Measurements from ENCODE around the gene LSAMP. TPM values are rescaled to one million over a fixed set of nuclear protein-coding genes. Genes with fewer than 3 reads are reported as not detected.

Gene LSAMP
- total RNA-seq, 4 donors from 2014 or later: 4.3 to 5.2 (median 5.0) TPM

- Histone ChIP-seq H3K4me3 (no peak overlapping the region), H3K9me3 (no peaks in the 10 kb centered on the region), H3K36me3 (no peaks in the 10 kb centered on the region), H3K4me1 (no peaks in the 10 kb centered on the region), H3K27me3 (no peaks in the 10 kb centered on the region), H3K27ac (no peak overlapping the region)
- 89% methylated on average over 1 of the region's 1 CpG for WGBS
- no peak for DNase-seq (ENCODE audit: low spot score in 2 of 2)
- no peak for TF ChIP-seq EP300 (IDR thresholded peaks at IDR 0.05)
- TF ChIP-seq POLR2A (IDR thresholded peaks at IDR 0.05): no peak
- no peak for TF ChIP-seq POLR2AphosphoS5 (IDR thresholded peaks at IDR 0.05)
- no peak for TF ChIP-seq CTCF (IDR thresholded peaks at IDR 0.05)
Measured at GRCh38 chr3:115916866-115917265, 528.4 kb downstream of the LSAMP start.

- WGBS: 91% methylated on average over 1 of the region's 1 CpG
- no peak for TF ChIP-seq CTCF (IDR thresholded peaks at IDR 0.05)
- no peak for TF ChIP-seq POLR2AphosphoS5 (IDR thresholded peaks at IDR 0.05)
- TF ChIP-seq EP300 (IDR thresholded peaks at IDR 0.05): no peak
- no peak for TF ChIP-seq POLR2A (IDR thresholded peaks at IDR 0.05)
- H3K4me1 ChIP-seq: no peaks in the 10 kb centered on the region
Measured at GRCh38 chr3:115915061-115915460, 530.2 kb downstream of the LSAMP start.

GRCh38 chr3:115913069-115913686 is 532.1 kb downstream of the LSAMP start:
- Histone ChIP-seq H3K4me1 (no peaks in the 10 kb centered on the region), H3K27ac (no peak overlapping the region), H3K4me3 (no peak overlapping the region), H3K27me3 (no peaks in the 10 kb centered on the region), H3K36me3 (no peaks in the 10 kb centered on the region), H3K9me3 (no peaks in the 10 kb centered on the region)
- 64% methylated on average over 4 of the region's 4 CpGs for whole genome bisulfite sequencing
- DNase-seq (ENCODE audit: low spot score in 2 of 2): no peak
- TF ChIP-seq POLR2A (IDR thresholded peaks at IDR 0.05) (no peak), CTCF (IDR thresholded peaks at IDR 0.05) (no peak), EP300 (IDR thresholded peaks at IDR 0.05) (no peak), POLR2AphosphoS5 (IDR thresholded peaks at IDR 0.05) (no peak)

More at GRCh38 chr3:115915061-115915460, 530.2 kb downstream of the LSAMP start:
- no peak for DNase-seq (ENCODE audit: low spot score in 2 of 2)
- no peaks in the 10 kb centered on the region for H3K36me3 ChIP-seq
- no peaks in the 10 kb centered on the region for H3K9me3 ChIP-seq
- no peak overlapping the region for H3K27ac ChIP-seq
- no peaks in the 10 kb centered on the region for H3K27me3 ChIP-seq
- no peak overlapping the region for H3K4me3 ChIP-seq

- TF ChIP-seq CTCF (IDR thresholded peaks at IDR 0.05) (no peak), EP300 (IDR thresholded peaks at IDR 0.05) (no peak), POLR2AphosphoS5 (IDR thresholded peaks at IDR 0.05) (no peak), POLR2A (IDR thresholded peaks at IDR 0.05) (no peak)
- H3K27me3 ChIP-seq: no peaks in the 10 kb centered on the region
- no peak overlapping the region for H3K27ac ChIP-seq
- no peaks in the 10 kb centered on the region for H3K36me3 ChIP-seq
- H3K9me3 ChIP-seq: no peaks in the 10 kb centered on the region
- H3K4me3 ChIP-seq: no peak overlapping the region
- DNase-seq (ENCODE audit: low spot score in 2 of 2): no peak
- WGBS: 63% methylated on average over 2 of the region's 2 CpGs
- no peaks in the 10 kb centered on the region for H3K4me1 ChIP-seq
Measured at GRCh38 chr3:115912372-115912771, 532.9 kb downstream of the LSAMP start.

GRCh38 chr3:115905871-115906270 is 539.4 kb downstream of the LSAMP start:
- TF ChIP-seq CTCF (IDR thresholded peaks at IDR 0.05) (no peak), EP300 (IDR thresholded peaks at IDR 0.05) (no peak), POLR2A (IDR thresholded peaks at IDR 0.05) (no peak), POLR2AphosphoS5 (IDR thresholded peaks at IDR 0.05) (no peak)
- WGBS: 80% methylated on average over 2 of the region's 2 CpGs

More at GRCh38 chr3:115905871-115906270, 539.4 kb downstream of the LSAMP start:
- no peaks in the 10 kb centered on the region for H3K9me3 ChIP-seq
- H3K36me3 ChIP-seq: no peaks in the 10 kb centered on the region
- no peak for DNase-seq (ENCODE audit: low spot score in 2 of 2)
- H3K4me3 ChIP-seq: no peak overlapping the region
- H3K27me3 ChIP-seq: no peaks in the 10 kb centered on the region
- H3K4me1 ChIP-seq: no peaks in the 10 kb centered on the region
- no peak overlapping the region for H3K27ac ChIP-seq
